ENCODE results near the gene DMXL2.

The DMXL2 gene

DNA sequence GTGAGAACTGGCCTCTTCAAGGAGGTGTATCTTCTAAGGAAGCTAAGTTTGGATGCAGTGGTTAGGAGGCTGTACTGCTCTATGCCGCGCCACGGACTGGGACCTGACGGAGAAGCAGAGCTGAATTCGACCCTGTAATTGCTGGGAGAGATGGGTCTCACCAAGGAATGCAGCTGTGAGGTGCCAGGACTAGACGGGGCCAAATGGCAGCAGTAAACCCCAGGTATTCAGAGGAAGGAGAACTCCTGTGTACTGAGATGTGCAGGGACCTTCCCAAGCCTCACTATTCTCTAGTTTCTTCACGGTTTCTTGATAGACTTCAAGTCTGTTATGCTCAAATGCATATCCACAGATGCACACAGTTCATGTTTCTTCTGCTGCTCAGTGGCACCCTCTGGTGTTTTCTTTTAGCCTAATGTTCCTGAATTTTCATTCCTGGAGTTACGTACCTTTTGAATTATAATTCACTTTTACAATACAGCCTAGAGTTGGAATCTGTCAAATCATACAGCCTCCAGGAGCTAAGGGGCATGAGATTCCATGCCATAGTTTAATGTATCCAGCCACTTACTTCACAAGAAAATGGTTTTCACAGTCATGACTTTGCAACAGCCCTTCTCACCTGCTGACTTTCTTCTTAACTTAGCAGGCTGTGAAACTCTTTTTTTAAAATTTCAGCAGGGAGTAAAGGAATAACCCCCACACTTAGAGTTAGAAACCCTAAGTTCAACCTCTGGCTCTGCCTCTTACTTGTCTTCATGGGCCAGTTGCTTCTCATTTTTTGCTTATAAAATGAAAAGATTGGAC is 219.3 kb downstream of the DMXL2 start:
- Mint-ChIP-seq H3K27me3 (peaks cover 57% of the 10 kb centered on the region), H3K4me1 (no peaks in the 10 kb centered on the region), H3K27ac (ENCODE audit: low read depth) (no peak overlapping the region), H3K4me3 (no peak overlapping the region), H3K36me3 (ENCODE audit: insufficient read depth) (no peaks in the 10 kb centered on the region), H3K9me3 (no peaks in the 10 kb centered on the region)
- DNase-seq (ENCODE audit: low spot score in 2 of 2) (no peak), ATAC-seq (replicated peaks; ENCODE audit: extremely low read depth, poor library complexity, severe bottlenecking) (no peak)

DNA sequence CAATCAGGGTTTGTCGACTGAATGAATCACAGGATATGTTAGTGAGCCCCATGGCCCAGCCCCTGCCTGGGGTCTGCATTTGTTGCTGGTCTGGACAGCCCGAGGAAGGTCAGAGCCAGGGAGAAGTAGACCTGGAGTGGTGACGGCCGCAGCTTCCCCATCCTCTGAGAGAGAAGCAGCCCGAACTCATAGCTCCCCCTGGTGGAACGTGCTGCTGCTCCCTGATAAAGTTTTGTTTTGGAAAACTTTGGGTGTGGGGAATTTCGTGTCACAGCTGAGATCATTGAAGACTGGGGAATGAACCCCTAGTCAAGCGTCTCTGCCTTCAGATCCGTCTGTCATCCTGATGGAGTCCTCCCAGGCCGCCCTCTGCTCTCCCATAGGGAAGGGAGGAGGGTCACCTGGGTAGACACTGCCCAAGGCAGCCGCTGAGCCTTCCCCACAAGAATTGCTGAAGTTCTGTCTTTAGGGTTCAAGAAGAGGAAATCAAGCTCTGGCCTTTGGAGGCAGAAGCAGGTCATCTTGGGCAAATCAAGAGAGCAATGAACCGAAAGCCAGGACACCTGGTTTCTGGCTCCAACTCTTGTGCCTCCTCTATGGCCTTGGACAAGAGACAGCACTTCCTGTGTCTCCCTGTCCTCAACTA is 220.6 kb downstream of the DMXL2 start:
- no peaks in the 10 kb centered on the region for H3K4me1 Mint-ChIP-seq
- no peak overlapping the region for H3K4me3 Mint-ChIP-seq
- DNase-seq (ENCODE audit: low spot score in 2 of 2) (no peak), ATAC-seq (replicated peaks; ENCODE audit: extremely low read depth, poor library complexity, severe bottlenecking) (no peak)
- H3K27me3 Mint-ChIP-seq, result peaks cover 57% of the 10 kb centered on the region
- H3K9me3 Mint-ChIP-seq, result no peaks in the 10 kb centered on the region
- H3K36me3 Mint-ChIP-seq (ENCODE audit: insufficient read depth), result no peaks in the 10 kb centered on the region
- H3K27ac Mint-ChIP-seq (ENCODE audit: low read depth), result no peak overlapping the region

DNA sequence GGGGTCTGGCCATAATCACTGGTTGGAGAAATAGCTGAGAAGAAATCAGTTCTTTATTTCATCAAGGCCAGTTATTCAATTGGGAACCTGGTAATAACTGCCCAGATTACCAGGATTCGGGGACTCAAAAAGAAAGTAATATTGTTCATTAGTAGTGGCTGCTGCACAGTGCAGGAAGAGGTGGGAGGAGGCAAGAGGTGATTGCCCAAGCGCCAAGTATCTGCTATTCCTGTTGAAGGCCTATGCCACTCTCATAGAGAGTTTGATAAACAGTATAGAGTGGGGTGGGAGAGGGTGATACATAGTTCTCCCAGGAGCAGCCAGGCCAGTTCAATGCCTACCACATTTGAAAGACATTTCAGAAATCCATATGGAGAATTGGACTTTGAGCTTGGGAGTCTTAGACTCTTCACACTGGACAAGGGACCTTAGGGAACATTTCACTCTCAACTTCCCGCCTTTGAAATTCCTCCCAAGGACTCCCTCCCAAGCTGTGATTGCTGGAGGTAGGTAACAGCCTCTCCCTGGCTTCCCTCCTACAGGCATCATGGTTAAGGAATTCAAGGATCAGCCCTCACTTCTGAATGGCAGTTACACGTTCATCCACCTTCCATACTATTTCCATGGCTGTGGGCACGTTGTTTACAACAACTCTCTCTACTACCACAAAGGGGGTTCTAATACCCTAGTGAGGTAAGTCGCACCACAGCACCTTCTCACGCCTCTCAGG is 221.4 kb downstream of the DMXL2 start:
- ATAC-seq (replicated peaks; ENCODE audit: extremely low read depth, poor library complexity, severe bottlenecking) (no peak), DNase-seq (ENCODE audit: low spot score in 2 of 2) (no peak)
- Mint-ChIP-seq H3K27ac (ENCODE audit: low read depth) (no peak overlapping the region), H3K4me3 (no peak overlapping the region), H3K9me3 (no peaks in the 10 kb centered on the region), H3K27me3 (peaks cover 57% of the 10 kb centered on the region), H3K36me3 (ENCODE audit: insufficient read depth) (no peaks in the 10 kb centered on the region), H3K4me1 (no peaks in the 10 kb centered on the region)

DNA sequence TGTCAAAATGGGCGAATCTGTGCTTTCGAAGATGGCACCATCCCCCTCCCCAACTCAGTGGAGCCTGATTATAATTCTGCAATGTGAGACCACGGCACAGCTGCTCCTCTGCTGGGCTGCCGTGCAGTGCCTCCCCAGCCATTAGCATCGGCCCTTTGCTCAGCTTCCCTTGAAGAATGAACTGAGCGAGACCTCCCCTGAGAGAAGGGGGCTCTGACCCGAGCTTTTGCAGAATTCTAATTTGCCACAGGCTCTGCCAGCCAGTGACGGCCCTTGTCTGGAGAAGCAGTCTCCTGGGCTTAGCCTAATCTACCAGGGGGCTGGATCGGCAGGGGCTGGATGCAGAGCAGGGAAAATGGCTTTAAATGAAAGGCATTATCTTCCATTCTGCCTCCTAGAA is 223.9 kb downstream of the DMXL2 start:
- no peak for DNase-seq (ENCODE audit: low spot score in 2 of 2)
- H3K9me3 Mint-ChIP-seq, result no peaks in the 10 kb centered on the region
- no peaks in the 10 kb centered on the region for H3K36me3 Mint-ChIP-seq (ENCODE audit: insufficient read depth)
- H3K27me3 Mint-ChIP-seq, result peaks cover 36% of the 10 kb centered on the region
- H3K4me1 Mint-ChIP-seq, result no peaks in the 10 kb centered on the region
- no peak for ATAC-seq (replicated peaks; ENCODE audit: extremely low read depth, poor library complexity, severe bottlenecking)
- no peak overlapping the region for H3K4me3 Mint-ChIP-seq
- no peak overlapping the region for H3K27ac Mint-ChIP-seq (ENCODE audit: low read depth)
